ENCODE measurements around the gene EMC7.

Gene EMC7

DNA sequence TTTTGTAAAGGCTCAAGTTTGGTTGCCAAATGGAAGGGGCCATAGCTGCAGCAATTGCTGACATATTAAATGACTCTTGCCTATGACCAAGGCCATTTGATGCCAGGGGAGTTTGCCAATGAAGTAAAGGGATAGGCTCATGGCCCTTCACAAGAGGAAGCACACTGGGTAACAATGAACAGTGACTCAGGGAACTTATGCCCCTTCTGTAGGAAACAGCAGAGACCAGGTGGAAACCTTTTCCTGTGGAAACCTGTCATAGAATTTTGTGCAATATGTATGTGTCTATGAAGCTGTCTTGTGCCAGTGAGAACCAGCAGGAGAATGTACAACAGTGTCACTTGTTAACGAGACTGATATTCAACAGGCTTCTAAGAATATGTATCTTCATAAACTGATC lies 37.2 kb downstream of the EMC7 start:
- Histone ChIP-seq H3K9me2 (replicated peaks; ENCODE audit: control insufficient read depth, low read length) (no peaks in the 10 kb centered on the region), H3K4me3 (ENCODE audit: low read length) (no peak overlapping the region), H3F3A (ENCODE audit: control insufficient read depth, insufficient read depth) (no peaks in the 10 kb centered on the region), H3K27me3 (ENCODE audit: control insufficient read depth, low read length) (no peaks in the 10 kb centered on the region), H3K4me2 (ENCODE audit: low read length) (no peak overlapping the region), H3K27ac (ENCODE audit: low read depth, low read length) (no peak overlapping the region), H4K20me1 (ENCODE audit: control insufficient read depth, insufficient read depth, low read depth, low read length) (no peaks in the 10 kb centered on the region), H3K9me3 (ENCODE audit: control insufficient read depth, insufficient read depth, low read length) (no peaks in the 10 kb centered on the region), H3K79me2 (ENCODE audit: control insufficient read depth, low read length) (no peaks in the 10 kb centered on the region), H3K36me3 (ENCODE audit: control insufficient read depth, low read length) (no peaks in the 10 kb centered on the region), H3K4me1 (ENCODE audit: control insufficient read depth, low read length) (peaks cover 13% of the 10 kb centered on the region)
- TF ChIP-seq, protein P1, sequence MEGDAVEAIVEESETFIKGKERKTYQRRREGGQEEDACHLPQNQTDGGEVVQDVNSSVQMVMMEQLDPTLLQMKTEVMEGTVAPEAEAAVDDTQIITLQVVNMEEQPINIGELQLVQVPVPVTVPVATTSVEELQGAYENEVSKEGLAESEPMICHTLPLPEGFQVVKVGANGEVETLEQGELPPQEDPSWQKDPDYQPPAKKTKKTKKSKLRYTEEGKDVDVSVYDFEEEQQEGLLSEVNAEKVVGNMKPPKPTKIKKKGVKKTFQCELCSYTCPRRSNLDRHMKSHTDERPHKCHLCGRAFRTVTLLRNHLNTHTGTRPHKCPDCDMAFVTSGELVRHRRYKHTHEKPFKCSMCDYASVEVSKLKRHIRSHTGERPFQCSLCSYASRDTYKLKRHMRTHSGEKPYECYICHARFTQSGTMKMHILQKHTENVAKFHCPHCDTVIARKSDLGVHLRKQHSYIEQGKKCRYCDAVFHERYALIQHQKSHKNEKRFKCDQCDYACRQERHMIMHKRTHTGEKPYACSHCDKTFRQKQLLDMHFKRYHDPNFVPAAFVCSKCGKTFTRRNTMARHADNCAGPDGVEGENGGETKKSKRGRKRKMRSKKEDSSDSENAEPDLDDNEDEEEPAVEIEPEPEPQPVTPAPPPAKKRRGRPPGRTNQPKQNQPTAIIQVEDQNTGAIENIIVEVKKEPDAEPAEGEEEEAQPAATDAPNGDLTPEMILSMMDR (IDR thresholded peaks at IDR 0.05; ENCODE audit: low read depth, low read length, poor library complexity, severe bottlenecking): no peak
- no peak for TF ChIP-seq EZH2phosphoT487 (IDR thresholded peaks at IDR 0.05; ENCODE audit: borderline replicate concordance, low read length)

DNA sequence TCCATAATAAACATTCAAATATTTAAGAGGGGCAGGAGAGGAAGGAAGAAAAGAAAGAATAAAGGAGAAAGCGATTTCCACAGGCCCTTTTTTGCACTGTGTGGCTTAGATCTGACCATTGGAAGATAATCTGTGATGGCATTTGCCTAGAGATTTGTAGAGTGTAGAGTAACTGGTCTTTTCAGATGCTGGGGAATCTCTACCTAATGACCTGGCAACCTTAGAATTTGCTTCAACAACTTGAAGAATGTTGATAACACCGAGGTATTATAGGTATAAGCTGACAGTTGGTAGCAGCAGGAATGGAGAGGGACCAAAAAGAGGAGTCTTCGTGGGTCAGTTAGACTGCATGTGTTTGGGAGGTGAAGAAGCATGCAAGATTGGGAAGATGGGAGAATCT lies 41.7 kb downstream of the EMC7 start:
- Histone ChIP-seq H3K9me2 (replicated peaks; ENCODE audit: control insufficient read depth, low read length) (no peaks in the 10 kb centered on the region), H4K20me1 (ENCODE audit: control insufficient read depth, insufficient read depth, low read depth, low read length) (no peaks in the 10 kb centered on the region), H3K4me2 (ENCODE audit: low read length) (no peak overlapping the region), H3K9me3 (ENCODE audit: control insufficient read depth, insufficient read depth, low read length) (no peaks in the 10 kb centered on the region), H3K4me1 (ENCODE audit: control insufficient read depth, low read length) (peaks cover 2% of the 10 kb centered on the region), H3K36me3 (ENCODE audit: control insufficient read depth, low read length) (no peaks in the 10 kb centered on the region), H3K4me3 (ENCODE audit: low read length) (no peak overlapping the region), H3K79me2 (ENCODE audit: control insufficient read depth, low read length) (no peaks in the 10 kb centered on the region), H3F3A (ENCODE audit: control insufficient read depth, insufficient read depth) (no peaks in the 10 kb centered on the region), H3K27ac (ENCODE audit: low read depth, low read length) (no peak overlapping the region), H3K27me3 (ENCODE audit: control insufficient read depth, low read length) (no peaks in the 10 kb centered on the region)
- TF ChIP-seq EZH2phosphoT487 (IDR thresholded peaks at IDR 0.05; ENCODE audit: borderline replicate concordance, low read length): no peak
- TF ChIP-seq, protein P1 (IDR thresholded peaks at IDR 0.05; ENCODE audit: low read depth, low read length, poor library complexity, severe bottlenecking): no peak

DNA sequence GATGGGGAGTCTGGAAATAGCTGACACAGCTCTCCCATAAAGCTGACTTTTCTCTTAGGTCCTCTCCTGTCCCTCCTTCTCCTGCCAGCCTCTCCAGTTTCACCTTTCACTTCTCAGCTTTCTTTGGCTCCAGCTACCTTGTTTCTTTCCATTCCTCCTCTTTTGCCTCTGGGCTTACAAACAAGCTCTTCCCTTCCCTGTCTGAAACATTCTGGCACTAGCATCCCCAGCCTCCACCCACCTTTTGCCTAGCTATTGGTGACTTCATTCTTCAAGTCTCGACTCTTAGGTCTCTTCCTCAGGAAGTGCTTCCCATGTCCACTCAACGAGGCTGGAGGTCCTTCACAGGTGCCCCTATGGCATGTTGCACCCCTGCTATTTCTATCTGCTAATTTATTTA lies 42.2 kb downstream of the EMC7 start:
- H4K20me1 ChIP-seq (ENCODE audit: control insufficient read depth, insufficient read depth, low read depth, low read length): no peaks in the 10 kb centered on the region
- no peak overlapping the region for H3K27ac ChIP-seq (ENCODE audit: low read depth, low read length)
- H3K4me1 ChIP-seq (ENCODE audit: control insufficient read depth, low read length): no peaks in the 10 kb centered on the region; the same call in 1 of the 2 replicates
- H3K9me3 ChIP-seq (ENCODE audit: control insufficient read depth, insufficient read depth, low read length): no peaks in the 10 kb centered on the region
- no peaks in the 10 kb centered on the region for H3K36me3 ChIP-seq (ENCODE audit: control insufficient read depth, low read length)
- H3K9me2 ChIP-seq (replicated peaks; ENCODE audit: control insufficient read depth, low read length): no peaks in the 10 kb centered on the region
- H3K4me3 ChIP-seq (ENCODE audit: low read length): no peak overlapping the region
- no peak overlapping the region for H3K4me2 ChIP-seq (ENCODE audit: low read length)
- no peaks in the 10 kb centered on the region for H3K79me2 ChIP-seq (ENCODE audit: control insufficient read depth, low read length)
- no peaks in the 10 kb centered on the region for H3F3A ChIP-seq (ENCODE audit: control insufficient read depth, insufficient read depth)
- no peaks in the 10 kb centered on the region for H3K27me3 ChIP-seq (ENCODE audit: control insufficient read depth, low read length)
- TF ChIP-seq, protein P1 (IDR thresholded peaks at IDR 0.05; ENCODE audit: low read depth, low read length, poor library complexity, severe bottlenecking): no peak
- no peak for TF ChIP-seq EZH2phosphoT487 (IDR thresholded peaks at IDR 0.05; ENCODE audit: borderline replicate concordance, low read length)

DNA sequence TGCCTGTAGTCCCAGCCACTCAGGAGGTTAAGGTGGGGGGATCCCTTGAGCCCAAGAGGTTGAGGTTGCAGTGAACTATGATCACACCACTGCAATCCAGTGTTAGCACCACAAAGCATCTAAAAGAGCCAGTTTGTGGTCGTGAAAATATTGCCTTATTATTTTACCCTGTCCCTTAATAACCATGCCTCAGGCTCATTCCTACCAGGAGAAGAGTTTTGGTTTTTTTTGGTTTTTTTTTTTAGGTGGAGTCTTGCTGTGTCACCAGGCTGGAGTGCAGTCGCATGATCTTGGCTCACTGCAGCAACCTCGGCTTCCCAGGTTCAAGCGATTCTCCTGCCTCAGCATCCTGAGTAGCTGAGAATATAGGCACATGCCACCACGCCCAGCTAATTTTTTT lies 44.8 kb downstream of the EMC7 start:
- Histone ChIP-seq H3K4me3 (ENCODE audit: low read length) (no peak overlapping the region), H3K79me2 (ENCODE audit: control insufficient read depth, low read length) (no peaks in the 10 kb centered on the region), H3K4me2 (ENCODE audit: low read length) (no peak overlapping the region), H3K4me1 (ENCODE audit: control insufficient read depth, low read length) (no peaks in the 10 kb centered on the region), H3K27me3 (ENCODE audit: control insufficient read depth, low read length) (no peaks in the 10 kb centered on the region), H3K27ac (ENCODE audit: low read depth, low read length) (no peak overlapping the region), H3K36me3 (ENCODE audit: control insufficient read depth, low read length) (no peaks in the 10 kb centered on the region), H3K9me3 (ENCODE audit: control insufficient read depth, insufficient read depth, low read length) (no peaks in the 10 kb centered on the region), H3F3A (ENCODE audit: control insufficient read depth, insufficient read depth) (no peaks in the 10 kb centered on the region), H4K20me1 (ENCODE audit: control insufficient read depth, insufficient read depth, low read depth, low read length) (no peaks in the 10 kb centered on the region), H3K9me2 (replicated peaks; ENCODE audit: control insufficient read depth, low read length) (no peaks in the 10 kb centered on the region)
- TF ChIP-seq, protein P1 (IDR thresholded peaks at IDR 0.05; ENCODE audit: low read depth, low read length, poor library complexity, severe bottlenecking): no peak
- TF ChIP-seq EZH2phosphoT487 (IDR thresholded peaks at IDR 0.05; ENCODE audit: borderline replicate concordance, low read length): no peak

Data from DOHH2 (cell line).